K562 (cell line): ENCODE measurements around the gene ANKMY2. TPM values are rescaled to one million over a fixed set of nuclear protein-coding genes. Genes with fewer than 3 reads are reported as not detected.

Experiments
- HNRNPH1 ChIP-seq: fragments of 200-400 bp; formaldehyde crosslinking; optimal IDR thresholded peaks from 2 replicates; pipeline ENCODE3; 2017; ENCODE audit warnings: low read depth, mild to moderate bottlenecking, low read length, moderate library complexity
- KDM5B ChIP-seq: fragments of 200-600 bp; sonication (generic); IDR thresholded peaks from 2 replicates; pipeline ENCODE4 v1.6.1; 2012; ENCODE audit warnings: low read depth, mild to moderate bottlenecking, moderate library complexity, low read length, control low read depth, inconsistent platforms; ENCODE audit not compliant: insufficient replicate concordance
- MCM5 ChIP-seq: fragments of 450-650 bp; IDR thresholded peaks from 2 replicates; pipeline ENCODE4 v1.6.1; 2016; ENCODE audit warnings: low read depth
- NCOA1 ChIP-seq: fragments of 450-650 bp; IDR thresholded peaks from 2 replicates; pipeline ENCODE4 v1.6.1; 2016; ENCODE audit warnings: low read depth
- NRF1 ChIP-seq, 2 experiments: fragments of 450-650 bp; IDR thresholded peaks in 1 of 2; conservative IDR thresholded peaks in 1 of 2; 2 replicates each; pipeline ENCODE4 v1.6.1; 2014; ENCODE audit warnings: mild to moderate bottlenecking in 2 of 2
- PCBP2 ChIP-seq: fragments of 200-400 bp; formaldehyde crosslinking; IDR thresholded peaks from 2 replicates; pipeline ENCODE4 v1.6.1; 2018; ENCODE audit warnings: low read length, low read depth, mild to moderate bottlenecking, moderate library complexity; ENCODE audit not compliant: poor library complexity, severe bottlenecking
- XRCC4 ChIP-seq: IDR thresholded peaks from one replicate; pipeline ENCODE4 v1.6.1; 2011; ENCODE audit not compliant: insufficient read depth, insufficient read length; ENCODE audit errors: extremely low read depth
- ZNF140 ChIP-seq: fragments of 250-450 bp; sonication (Bioruptor Pico); IDR thresholded peaks from 2 replicates; pipeline ENCODE4 v1.8.0; 2021; ENCODE audit warnings: moderate library complexity, mild to moderate bottlenecking, inconsistent platforms
- polyA plus RNA-seq, 8 experiments: library from polyadenylated mRNA; depleted of rRNA in 4 of 8; stranded (reverse) in 5 of 8; unstranded in 3 of 8; fragments of >200 nt; fragmentation: Nextera tagmentation in 2 of 8; fragmentation: Illumina TruSeq in 1 of 8; extraction: Ambion mirVana in 2 of 8; extraction: Trizol in 1 of 8; gene quantifications; 2 replicates each; pipeline versions ENCODE4 v1.2.1 to v1.2.3, GENCODE V29; 2011 to 2014; ENCODE audit warnings: inconsistent platforms in 1 of 8, missing spikeins in 1 of 8
- total RNA-seq, 7 experiments: library from RNA; depleted of rRNA in 6 of 7; stranded (reverse); fragments of >200 nt in 6 of 7; fragmentation: Illumina TruSeq in 2 of 7; extraction: Trizol in 2 of 7; gene quantifications; 2 replicates each; pipeline versions ENCODE4 v1.2.1 to v1.2.3, GENCODE V29; 2011 to 2021; ENCODE audit warnings: low replicate concordance in 1 of 7
- TF ChIP-seq, protein P1 (sequence below), 2 experiments: IDR thresholded peaks; 2 replicates each; pipeline ENCODE4 v1.6.1; 2012; ENCODE audit warnings: improper control_type of control experiment in 2 of 2, low read depth in 2 of 2, low read length in 2 of 2, borderline replicate concordance in 1 of 2
- TF ChIP-seq, protein P2 (sequence below): fragments of 450-650 bp; IDR thresholded peaks from 2 replicates; pipeline ENCODE4 v1.6.1; 2018; ENCODE audit not compliant: partially characterized antibody
- TF ChIP-seq, protein P3 (sequence below): conservative IDR thresholded peaks from 2 replicates; pipeline ENCODE4 v1.6.1; 2011; ENCODE audit warnings: low read depth, mild to moderate bottlenecking, low read length; ENCODE audit not compliant: control insufficient read depth
- TF ChIP-seq, protein P4 (sequence below): fragments of 200-800 bp; sonication (Bioruptor generic); IDR thresholded peaks from 2 replicates; pipeline ENCODE4 v1.6.1; 2017; ENCODE audit warnings: missing genetic modification characterization, missing compliant biosample characterization
- TF ChIP-seq, protein P5 (sequence below), 2 experiments: fragments of 450-650 bp; IDR thresholded peaks; 2 replicates each; pipeline ENCODE4 v1.6.1; 2016
- TF ChIP-seq, protein P6 (sequence below): sonication (generic); formaldehyde crosslinking; IDR thresholded peaks from 2 replicates; pipeline ENCODE4 v1.8.0; 2022; ENCODE audit warnings: missing genetic modification reagents, mild to moderate bottlenecking, borderline replicate concordance

ANKMY2 gene
- total and polyA plus RNA-seq, 9 of the 15 experiments (the other 6 are each of a cell fraction or from before 2014, with no cell fraction given): 38.9 to 71.5 (median 48.8) TPM

DNA sequence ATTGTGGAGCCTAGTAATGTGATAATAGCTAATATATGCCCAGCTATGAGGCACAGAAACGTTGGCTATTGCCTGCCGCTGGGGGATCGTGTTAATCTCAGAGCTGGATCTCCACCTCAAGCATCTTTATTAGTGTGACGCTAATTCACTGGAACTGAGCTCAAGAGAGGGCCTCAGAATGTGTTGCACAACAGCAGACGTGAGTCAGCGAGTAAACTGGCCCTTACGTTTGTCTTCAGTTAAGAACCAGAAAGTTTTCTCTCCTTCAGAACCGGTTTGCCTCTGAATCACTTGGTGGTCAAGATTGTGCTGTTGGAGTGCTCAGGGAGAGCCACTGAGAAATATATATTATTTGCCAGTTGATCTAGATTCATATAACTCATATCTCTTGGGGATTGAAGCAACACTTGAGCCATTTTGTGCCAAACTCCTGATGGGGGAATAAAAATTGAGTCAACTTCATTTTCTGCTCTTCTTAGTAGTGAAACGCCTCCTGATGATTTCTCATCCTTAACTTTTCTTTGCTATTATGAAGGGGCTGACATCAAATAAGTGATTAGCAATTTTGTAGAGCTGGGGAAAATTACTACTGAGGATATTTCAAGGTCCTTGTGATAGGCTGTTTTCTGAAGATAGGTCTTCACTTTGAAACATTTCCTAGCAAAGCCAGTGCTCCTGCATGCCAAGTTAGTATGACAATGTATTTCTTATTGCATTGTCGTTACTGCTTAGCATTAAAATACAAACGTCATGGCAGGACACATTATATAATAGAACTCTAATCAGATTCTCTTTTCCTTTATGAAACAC is 22.7 kb upstream of the ANKMY2 start (continued):
- TF ChIP-seq, protein P1, sequence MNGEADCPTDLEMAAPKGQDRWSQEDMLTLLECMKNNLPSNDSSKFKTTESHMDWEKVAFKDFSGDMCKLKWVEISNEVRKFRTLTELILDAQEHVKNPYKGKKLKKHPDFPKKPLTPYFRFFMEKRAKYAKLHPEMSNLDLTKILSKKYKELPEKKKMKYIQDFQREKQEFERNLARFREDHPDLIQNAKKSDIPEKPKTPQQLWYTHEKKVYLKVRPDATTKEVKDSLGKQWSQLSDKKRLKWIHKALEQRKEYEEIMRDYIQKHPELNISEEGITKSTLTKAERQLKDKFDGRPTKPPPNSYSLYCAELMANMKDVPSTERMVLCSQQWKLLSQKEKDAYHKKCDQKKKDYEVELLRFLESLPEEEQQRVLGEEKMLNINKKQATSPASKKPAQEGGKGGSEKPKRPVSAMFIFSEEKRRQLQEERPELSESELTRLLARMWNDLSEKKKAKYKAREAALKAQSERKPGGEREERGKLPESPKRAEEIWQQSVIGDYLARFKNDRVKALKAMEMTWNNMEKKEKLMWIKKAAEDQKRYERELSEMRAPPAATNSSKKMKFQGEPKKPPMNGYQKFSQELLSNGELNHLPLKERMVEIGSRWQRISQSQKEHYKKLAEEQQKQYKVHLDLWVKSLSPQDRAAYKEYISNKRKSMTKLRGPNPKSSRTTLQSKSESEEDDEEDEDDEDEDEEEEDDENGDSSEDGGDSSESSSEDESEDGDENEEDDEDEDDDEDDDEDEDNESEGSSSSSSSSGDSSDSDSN (IDR thresholded peaks at IDR 0.05; ENCODE audit: borderline replicate concordance in 1 of 2, low read depth in 2 of 2, low read length in 2 of 2): no peak
- TF ChIP-seq, protein P2, sequence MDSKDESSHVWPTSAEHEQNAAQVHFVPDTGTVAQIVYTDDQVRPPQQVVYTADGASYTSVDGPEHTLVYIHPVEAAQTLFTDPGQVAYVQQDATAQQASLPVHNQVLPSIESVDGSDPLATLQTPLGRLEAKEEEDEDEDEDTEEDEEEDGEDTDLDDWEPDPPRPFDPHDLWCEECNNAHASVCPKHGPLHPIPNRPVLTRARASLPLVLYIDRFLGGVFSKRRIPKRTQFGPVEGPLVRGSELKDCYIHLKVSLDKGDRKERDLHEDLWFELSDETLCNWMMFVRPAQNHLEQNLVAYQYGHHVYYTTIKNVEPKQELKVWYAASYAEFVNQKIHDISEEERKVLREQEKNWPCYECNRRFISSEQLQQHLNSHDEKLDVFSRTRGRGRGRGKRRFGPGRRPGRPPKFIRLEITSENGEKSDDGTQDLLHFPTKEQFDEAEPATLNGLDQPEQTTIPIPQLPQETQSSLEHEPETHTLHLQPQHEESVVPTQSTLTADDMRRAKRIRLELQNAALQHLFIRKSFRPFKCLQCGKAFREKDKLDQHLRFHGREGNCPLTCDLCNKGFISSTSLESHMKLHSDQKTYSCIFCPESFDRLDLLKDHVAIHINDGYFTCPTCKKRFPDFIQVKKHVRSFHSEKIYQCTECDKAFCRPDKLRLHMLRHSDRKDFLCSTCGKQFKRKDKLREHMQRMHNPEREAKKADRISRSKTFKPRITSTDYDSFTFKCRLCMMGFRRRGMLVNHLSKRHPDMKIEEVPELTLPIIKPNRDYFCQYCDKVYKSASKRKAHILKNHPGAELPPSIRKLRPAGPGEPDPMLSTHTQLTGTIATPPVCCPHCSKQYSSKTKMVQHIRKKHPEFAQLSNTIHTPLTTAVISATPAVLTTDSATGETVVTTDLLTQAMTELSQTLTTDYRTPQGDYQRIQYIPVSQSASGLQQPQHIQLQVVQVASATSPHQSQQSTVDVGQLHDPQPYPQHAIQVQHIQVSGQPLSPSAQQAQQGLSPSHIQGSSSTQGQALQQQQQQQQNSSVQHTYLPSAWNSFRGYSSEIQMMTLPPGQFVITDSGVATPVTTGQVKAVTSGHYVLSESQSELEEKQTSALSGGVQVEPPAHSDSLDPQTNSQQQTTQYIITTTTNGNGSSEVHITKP: no peak
- peak; percentile 21; the same call in 1 of the 2 replicates for TF ChIP-seq ZNF140 (CRISPR knock-in tag)
- TF ChIP-seq, protein P3, sequence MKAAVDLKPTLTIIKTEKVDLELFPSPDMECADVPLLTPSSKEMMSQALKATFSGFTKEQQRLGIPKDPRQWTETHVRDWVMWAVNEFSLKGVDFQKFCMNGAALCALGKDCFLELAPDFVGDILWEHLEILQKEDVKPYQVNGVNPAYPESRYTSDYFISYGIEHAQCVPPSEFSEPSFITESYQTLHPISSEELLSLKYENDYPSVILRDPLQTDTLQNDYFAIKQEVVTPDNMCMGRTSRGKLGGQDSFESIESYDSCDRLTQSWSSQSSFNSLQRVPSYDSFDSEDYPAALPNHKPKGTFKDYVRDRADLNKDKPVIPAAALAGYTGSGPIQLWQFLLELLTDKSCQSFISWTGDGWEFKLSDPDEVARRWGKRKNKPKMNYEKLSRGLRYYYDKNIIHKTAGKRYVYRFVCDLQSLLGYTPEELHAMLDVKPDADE: no peak
- TF ChIP-seq KDM5B: no peak
- TF ChIP-seq, protein P4, sequence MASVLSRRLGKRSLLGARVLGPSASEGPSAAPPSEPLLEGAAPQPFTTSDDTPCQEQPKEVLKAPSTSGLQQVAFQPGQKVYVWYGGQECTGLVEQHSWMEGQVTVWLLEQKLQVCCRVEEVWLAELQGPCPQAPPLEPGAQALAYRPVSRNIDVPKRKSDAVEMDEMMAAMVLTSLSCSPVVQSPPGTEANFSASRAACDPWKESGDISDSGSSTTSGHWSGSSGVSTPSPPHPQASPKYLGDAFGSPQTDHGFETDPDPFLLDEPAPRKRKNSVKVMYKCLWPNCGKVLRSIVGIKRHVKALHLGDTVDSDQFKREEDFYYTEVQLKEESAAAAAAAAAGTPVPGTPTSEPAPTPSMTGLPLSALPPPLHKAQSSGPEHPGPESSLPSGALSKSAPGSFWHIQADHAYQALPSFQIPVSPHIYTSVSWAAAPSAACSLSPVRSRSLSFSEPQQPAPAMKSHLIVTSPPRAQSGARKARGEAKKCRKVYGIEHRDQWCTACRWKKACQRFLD (CRISPR knock-in tag): peak; percentile 87; the same call in 1 of the 2 replicates
- TF ChIP-seq XRCC4: no peak
- TF ChIP-seq PCBP2: no peak
- no peak for TF ChIP-seq HNRNPH1
- TF ChIP-seq NRF1 (conservative IDR thresholded peaks at IDR 0.05 in 1 of 2, IDR thresholded peaks at IDR 0.05 in 1 of 2): peak in 1 of 2 experiments; percentile 26; a peak in 1 of 4 replicates
- TF ChIP-seq, protein P5, sequence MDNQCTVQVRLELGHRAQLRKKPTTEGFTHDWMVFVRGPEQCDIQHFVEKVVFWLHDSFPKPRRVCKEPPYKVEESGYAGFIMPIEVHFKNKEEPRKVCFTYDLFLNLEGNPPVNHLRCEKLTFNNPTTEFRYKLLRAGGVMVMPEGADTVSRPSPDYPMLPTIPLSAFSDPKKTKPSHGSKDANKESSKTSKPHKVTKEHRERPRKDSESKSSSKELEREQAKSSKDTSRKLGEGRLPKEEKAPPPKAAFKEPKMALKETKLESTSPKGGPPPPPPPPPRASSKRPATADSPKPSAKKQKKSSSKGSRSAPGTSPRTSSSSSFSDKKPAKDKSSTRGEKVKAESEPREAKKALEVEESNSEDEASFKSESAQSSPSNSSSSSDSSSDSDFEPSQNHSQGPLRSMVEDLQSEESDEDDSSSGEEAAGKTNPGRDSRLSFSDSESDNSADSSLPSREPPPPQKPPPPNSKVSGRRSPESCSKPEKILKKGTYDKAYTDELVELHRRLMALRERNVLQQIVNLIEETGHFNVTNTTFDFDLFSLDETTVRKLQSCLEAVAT (IDR thresholded peaks at IDR 0.05): no peak
- no peak for TF ChIP-seq NCOA1
- TF ChIP-seq MCM5: no peak
- TF ChIP-seq, protein P6, sequence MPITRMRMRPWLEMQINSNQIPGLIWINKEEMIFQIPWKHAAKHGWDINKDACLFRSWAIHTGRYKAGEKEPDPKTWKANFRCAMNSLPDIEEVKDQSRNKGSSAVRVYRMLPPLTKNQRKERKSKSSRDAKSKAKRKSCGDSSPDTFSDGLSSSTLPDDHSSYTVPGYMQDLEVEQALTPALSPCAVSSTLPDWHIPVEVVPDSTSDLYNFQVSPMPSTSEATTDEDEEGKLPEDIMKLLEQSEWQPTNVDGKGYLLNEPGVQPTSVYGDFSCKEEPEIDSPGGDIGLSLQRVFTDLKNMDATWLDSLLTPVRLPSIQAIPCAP (CRISPR knock-in tag): no peak
